WTC11 (cell line): ENCODE results near the gene STK24.

Experiments
- NR2C2 ChIP-seq: sonication (generic); formaldehyde crosslinking; IDR thresholded peaks from 2 replicates; pipeline ENCODE4 v1.8.0; 2022; ENCODE audit warnings: mild to moderate bottlenecking, missing genetic modification reagents
- TF ChIP-seq, protein P1 (sequence below): sonication (generic); formaldehyde crosslinking; IDR thresholded peaks from 2 replicates; pipeline ENCODE4 v1.8.1; 2023; ENCODE audit warnings: mild to moderate bottlenecking, missing genetic modification reagents, moderate library complexity

DNA sequence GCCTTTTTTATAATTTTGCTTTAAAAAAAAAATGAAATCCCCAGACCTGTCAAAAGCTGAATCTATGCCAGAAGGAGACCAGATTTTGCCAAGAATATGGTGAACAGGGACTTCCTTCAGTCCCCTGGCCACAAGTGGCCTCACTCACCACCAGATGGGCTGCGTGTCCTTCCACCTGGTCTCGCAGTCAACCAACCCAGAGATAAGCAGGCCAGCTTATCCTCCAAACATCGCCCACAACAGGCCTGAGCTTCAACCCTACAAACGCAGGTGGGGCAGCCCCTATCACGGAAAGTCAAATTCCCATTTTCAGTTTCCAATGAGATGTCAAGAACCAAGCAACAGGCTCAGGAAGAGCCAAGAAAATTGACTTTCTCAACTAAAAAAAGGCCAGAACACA, 30.5 kb downstream of the STK24 start:
- no peak for TF ChIP-seq NR2C2
- TF ChIP-seq, protein P1, sequence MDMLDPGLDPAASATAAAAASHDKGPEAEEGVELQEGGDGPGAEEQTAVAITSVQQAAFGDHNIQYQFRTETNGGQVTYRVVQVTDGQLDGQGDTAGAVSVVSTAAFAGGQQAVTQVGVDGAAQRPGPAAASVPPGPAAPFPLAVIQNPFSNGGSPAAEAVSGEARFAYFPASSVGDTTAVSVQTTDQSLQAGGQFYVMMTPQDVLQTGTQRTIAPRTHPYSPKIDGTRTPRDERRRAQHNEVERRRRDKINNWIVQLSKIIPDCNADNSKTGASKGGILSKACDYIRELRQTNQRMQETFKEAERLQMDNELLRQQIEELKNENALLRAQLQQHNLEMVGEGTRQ (CRISPR knock-in tag): no peak
